IPS DF 6.9 (cell line): Measurements from ENCODE around the gene KIRREL3.
A peak's percentile ranks its signal among the peaks of the same experiment; 100 is the strongest.

ENCODE experiments used
- DNase-seq: peaks from one replicate; pipeline ENCODE4 v3.0.0-alpha.2; 2013; ENCODE audit warnings: low read depth, low spot score
- H3K27ac ChIP-seq: one replicate; pipeline ENCODE4 v1.5.1; 2013; ENCODE audit warnings: low read length, control low read depth
- H3K27me3 ChIP-seq: 2 replicates; pipeline ENCODE4 v1.6.1; 2013; ENCODE audit warnings: mild to moderate bottlenecking, low read length; ENCODE audit not compliant: control insufficient read depth, insufficient read depth
- H3K36me3 ChIP-seq: 2 replicates; pipeline ENCODE4 v1.6.1; 2013; ENCODE audit warnings: low read length; ENCODE audit not compliant: control insufficient read depth, insufficient read depth
- H3K4me1 ChIP-seq: 2 replicates; pipeline ENCODE4 v1.6.1; 2013; ENCODE audit warnings: low read length; ENCODE audit not compliant: control insufficient read depth, insufficient read depth
- H3K4me3 ChIP-seq: 2 replicates; pipeline ENCODE4 v1.5.1; 2013; ENCODE audit warnings: mild to moderate bottlenecking, low read length
- H3K9me3 ChIP-seq: 2 replicates; pipeline ENCODE4 v1.6.1; 2013; ENCODE audit warnings: low read length, inconsistent platforms; ENCODE audit not compliant: control insufficient read depth, insufficient read depth
- WGBS: extraction: QIAGEN DNeasy Blood & Tissue Kit; methylation state at CpG from one replicate; pipeline ENCODE4 v1.1.7; 2013; ENCODE audit warnings: mixed read lengths, missing lambda C conversion rate; ENCODE audit not compliant: insufficient read length, insufficient coverage; 5-methylcytosine and 5-hydroxymethylcytosine counted together

Gene KIRREL3

DNA sequence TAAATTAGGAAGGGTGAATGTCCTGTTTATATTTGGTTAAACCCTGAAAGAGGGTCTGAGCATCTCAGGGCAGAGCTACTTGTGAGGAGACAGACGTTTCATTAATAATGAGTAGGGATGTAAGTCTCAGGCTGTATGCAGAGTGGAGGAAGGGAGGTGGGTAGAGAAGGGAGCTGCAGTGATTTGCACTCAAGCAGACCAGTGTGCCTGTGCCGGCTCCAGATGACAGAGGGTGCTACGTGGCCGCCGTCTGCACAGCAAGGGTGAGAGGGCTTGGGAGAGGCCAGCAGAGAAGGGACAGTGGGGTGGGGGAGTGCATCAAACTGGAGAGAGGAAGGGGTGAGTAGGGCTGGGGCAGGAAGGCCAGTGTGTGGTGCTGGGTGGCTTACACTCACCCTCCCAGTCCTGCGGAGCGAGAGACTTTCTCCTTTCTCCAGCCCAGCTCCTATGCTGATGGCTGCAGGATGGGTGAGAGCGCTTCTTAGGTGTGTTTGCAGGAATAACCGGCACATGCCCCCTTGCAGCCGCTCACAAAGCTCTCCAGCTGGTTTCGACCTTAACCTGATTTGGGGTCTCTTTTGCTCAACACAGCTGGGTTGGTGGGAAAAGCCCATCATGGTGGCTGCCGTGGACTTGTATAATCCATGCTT lies 514.5 kb downstream of the KIRREL3 start:
- H3K27me3 ChIP-seq = no peaks in the 10 kb centered on the region
- no peaks in the 10 kb centered on the region for H3K9me3 ChIP-seq
- H3K36me3 ChIP-seq = no peaks in the 10 kb centered on the region
- H3K4me1 ChIP-seq = peaks cover 2% of the 10 kb centered on the region; the same call in 1 of the 2 replicates
- no peak overlapping the region for H3K27ac ChIP-seq
- WGBS = no CpG with 5 or more reads among the region's 12 CpGs
- no peak for DNase-seq
- no peak overlapping the region for H3K4me3 ChIP-seq

GRCh38 chr11:126485021-126485792 lies 515.4 kb downstream of the KIRREL3 start:
- no peak for DNase-seq

DNA sequence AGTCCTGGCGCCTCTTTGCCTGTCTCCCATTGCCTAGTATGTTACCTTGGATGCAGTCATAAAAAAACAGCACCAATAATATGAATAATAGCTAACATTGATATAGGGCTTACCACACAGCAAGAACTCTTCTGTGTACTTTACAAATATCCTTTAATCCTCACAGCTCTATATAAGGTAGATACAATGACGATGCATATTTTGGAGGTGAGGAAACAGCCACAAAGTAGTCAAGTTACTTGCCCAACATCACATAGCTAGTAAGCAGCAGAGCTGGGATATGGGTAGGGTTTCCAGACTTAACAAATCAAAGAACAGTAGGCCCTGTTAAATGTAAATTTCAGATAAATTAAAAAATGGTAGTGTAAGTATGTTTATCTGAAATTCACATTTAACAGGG lies 516.3 kb downstream of the KIRREL3 start:
- H3K36me3 ChIP-seq = no peaks in the 10 kb centered on the region
- no peak for DNase-seq
- no peak overlapping the region for H3K4me3 ChIP-seq
- no CpG with 5 or more reads among the region's 2 CpGs for WGBS
- no peak overlapping the region for H3K27ac ChIP-seq
- peaks cover 2% of the 10 kb centered on the region; the same call in 1 of the 2 replicates for H3K4me1 ChIP-seq
- no peaks in the 10 kb centered on the region for H3K9me3 ChIP-seq
- no peaks in the 10 kb centered on the region for H3K27me3 ChIP-seq

More at GRCh38 chr11:126485021-126485792, 515.4 kb downstream of the KIRREL3 start:
- Histone ChIP-seq H3K36me3 (no peaks in the 10 kb centered on the region), H3K27me3 (no peaks in the 10 kb centered on the region), H3K4me1 (peaks cover 4% of the 10 kb centered on the region; the same call in 1 of the 2 replicates), H3K27ac (no peak overlapping the region), H3K9me3 (no peaks in the 10 kb centered on the region), H3K4me3 (no peak overlapping the region)
- no CpG with 5 or more reads among the region's 10 CpGs for WGBS

DNA sequence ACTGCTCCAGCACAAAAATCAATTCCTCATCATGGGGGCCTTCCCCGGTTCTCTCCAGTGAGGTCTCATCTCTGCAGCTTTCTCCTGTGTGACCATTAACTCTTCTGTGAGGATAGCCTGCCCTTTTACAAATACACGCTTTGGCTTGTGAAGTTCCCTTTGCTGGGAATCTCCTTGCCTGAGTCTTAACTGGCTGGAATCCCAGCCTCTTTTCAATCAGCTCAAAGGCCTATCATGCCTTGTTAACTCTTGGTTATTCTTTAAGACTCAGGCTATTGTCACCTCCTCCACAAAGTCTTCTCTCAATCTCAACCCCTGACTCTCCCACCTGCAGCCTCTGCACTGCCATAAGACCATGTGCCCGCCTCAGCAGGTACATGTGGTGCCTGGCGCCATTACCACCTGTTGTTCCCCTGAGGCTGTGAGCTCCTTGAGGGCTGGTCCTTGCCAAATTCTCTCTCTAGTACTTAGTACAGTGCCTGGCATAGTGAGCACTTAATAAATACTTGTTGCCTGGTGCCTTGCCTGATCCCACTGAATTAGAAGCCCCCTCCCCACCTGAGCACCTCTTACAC lies 516.9 kb downstream of the KIRREL3 start:
- no CpG with 5 or more reads among the region's 4 CpGs for WGBS
- no peaks in the 10 kb centered on the region for H3K9me3 ChIP-seq
- H3K27ac ChIP-seq = no peak overlapping the region
- no peaks in the 10 kb centered on the region for H3K27me3 ChIP-seq
- H3K4me3 ChIP-seq = no peak overlapping the region
- no peak for DNase-seq
- no peaks in the 10 kb centered on the region for H3K36me3 ChIP-seq
- peaks cover 2% of the 10 kb centered on the region; the same call in 1 of the 2 replicates for H3K4me1 ChIP-seq

GRCh38 chr11:126482586-126483108 lies 517.9 kb downstream of the KIRREL3 start:
- Histone ChIP-seq H3K4me1 (peaks cover 2% of the 10 kb centered on the region; the same call in 1 of the 2 replicates), H3K27me3 (no peaks in the 10 kb centered on the region), H3K36me3 (no peaks in the 10 kb centered on the region), H3K4me3 (no peak overlapping the region), H3K27ac (no peak overlapping the region), H3K9me3 (no peaks in the 10 kb centered on the region)
- DNase-seq = no peak
- WGBS = no CpG with 5 or more reads among the region's 5 CpGs

DNA sequence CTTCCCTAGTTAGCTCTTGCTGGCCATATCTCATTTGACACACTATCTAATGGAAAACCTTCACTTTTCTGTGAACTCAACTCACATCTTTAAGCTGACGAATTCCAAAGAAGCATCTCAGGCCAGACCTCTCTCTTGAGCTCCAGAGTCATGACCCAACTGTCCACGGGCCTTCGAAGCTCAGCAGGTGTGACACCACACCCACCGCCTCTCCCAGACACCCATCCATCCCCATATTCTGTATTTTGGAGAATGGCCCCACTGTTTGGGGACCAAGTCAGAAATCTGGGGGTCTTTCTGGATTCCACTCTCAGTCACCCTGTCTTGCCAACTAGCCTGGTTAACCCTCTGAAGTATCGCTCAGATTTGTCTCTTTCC lies 519.3 kb downstream of the KIRREL3 start:
- no peaks in the 10 kb centered on the region for H3K9me3 ChIP-seq
- H3K27ac ChIP-seq = no peak overlapping the region
- no peak overlapping the region for H3K4me3 ChIP-seq

GRCh38 chr11:126480410-126481302 lies 519.9 kb downstream of the KIRREL3 start:
- DNase-seq = peak; percentile 90
- Histone ChIP-seq H3K4me3 (no peak overlapping the region), H3K27ac (no peak overlapping the region), H3K4me1 (peaks cover 2% of the 10 kb centered on the region; the same call in 1 of the 2 replicates), H3K9me3 (no peaks in the 10 kb centered on the region), H3K27me3 (no peaks in the 10 kb centered on the region), H3K36me3 (no peaks in the 10 kb centered on the region)
- WGBS = no CpG with 5 or more reads among the region's 19 CpGs

More for the DNA sequence above, 519.3 kb downstream of the KIRREL3 start:
- no peaks in the 10 kb centered on the region for H3K27me3 ChIP-seq
- no peaks in the 10 kb centered on the region for H3K36me3 ChIP-seq
- no CpG with 5 or more reads among the region's 5 CpGs for WGBS
- DNase-seq = no peak
- H3K4me1 ChIP-seq = peaks cover 2% of the 10 kb centered on the region; the same call in 1 of the 2 replicates

- no CpG with 5 or more reads among the region's 3 CpGs for WGBS
Observed at GRCh38 chr11:126480015-126480409, 520.6 kb downstream of the KIRREL3 start.

DNA sequence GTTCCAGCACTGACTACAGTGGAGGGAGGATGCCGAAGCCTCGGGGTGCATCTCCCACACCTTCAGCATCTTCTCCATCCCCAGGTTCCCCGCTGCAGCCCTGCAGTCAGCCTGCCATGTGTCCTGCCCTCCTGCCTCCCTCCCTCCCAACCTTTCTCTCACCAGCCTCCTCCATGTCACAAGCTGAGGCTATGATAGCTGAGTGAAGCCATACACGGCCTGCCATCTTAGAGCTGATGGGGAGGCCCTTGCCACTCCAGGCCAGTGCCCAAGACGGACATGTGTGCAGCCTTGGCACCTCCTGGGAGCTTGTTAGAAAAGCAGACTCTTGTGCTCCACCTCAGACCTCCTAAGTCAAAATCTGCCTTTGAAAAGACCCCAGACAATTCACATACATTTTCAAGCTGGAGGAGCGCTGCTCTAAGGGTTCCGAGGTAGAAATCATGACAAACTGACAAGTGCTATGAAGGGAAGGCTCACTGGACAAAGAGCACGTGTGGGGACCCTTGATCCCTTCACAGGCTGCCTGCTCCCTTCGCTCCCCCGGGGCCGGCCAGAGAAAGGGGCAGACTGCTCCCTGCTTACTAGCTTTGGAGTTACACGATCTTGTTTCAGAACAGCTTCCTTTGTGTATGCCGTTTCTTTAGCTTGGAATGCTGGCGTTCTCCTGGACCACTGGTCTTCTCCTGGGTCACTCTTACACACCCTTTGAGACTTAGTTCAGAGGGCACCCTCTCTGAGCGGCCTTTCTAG lies 521.2 kb downstream of the KIRREL3 start:
- no peak for DNase-seq
- no peaks in the 10 kb centered on the region for H3K27me3 ChIP-seq
- no peaks in the 10 kb centered on the region for H3K9me3 ChIP-seq
- no peak overlapping the region for H3K4me3 ChIP-seq
- peaks cover 2% of the 10 kb centered on the region; the same call in 1 of the 2 replicates for H3K4me1 ChIP-seq
- H3K36me3 ChIP-seq = no peaks in the 10 kb centered on the region
- no peak overlapping the region for H3K27ac ChIP-seq
- no CpG with 5 or more reads among the region's 15 CpGs for WGBS

More at GRCh38 chr11:126480015-126480409, 520.6 kb downstream of the KIRREL3 start:
- H3K9me3 ChIP-seq = no peaks in the 10 kb centered on the region
- H3K4me1 ChIP-seq = peaks cover 2% of the 10 kb centered on the region; the same call in 1 of the 2 replicates
- no peak overlapping the region for H3K4me3 ChIP-seq
- no peak overlapping the region for H3K27ac ChIP-seq
- DNase-seq = no peak
- H3K27me3 ChIP-seq = no peaks in the 10 kb centered on the region
- H3K36me3 ChIP-seq = no peaks in the 10 kb centered on the region
